Peyer's patch (tissue), 4 donors: ENCODE measurements around the gene WDR87.

Experiments
- POLR2A ChIP-seq, 2 donors: fragments of 450-650 bp; IDR thresholded peaks; one replicate each; pipeline ENCODE4 v1.5.1; 2017; ENCODE audit warnings: antibody characterized with exemption in 2 of 2, mild to moderate bottlenecking in 2 of 2, moderate library complexity in 2 of 2
- TF ChIP-seq, protein P1 (sequence below), 6 experiments: fragments of 450-650 bp in 4 of 6; fragments of 200-600 bp in 2 of 6; sonication (generic) in 1 of 6; IDR thresholded peaks; one replicate each; pipeline ENCODE4 v1.5.1; 2017 to 2019; ENCODE audit warnings: antibody characterized with exemption in 6 of 6, mild to moderate bottlenecking in 3 of 6, moderate library complexity in 1 of 6

DNA sequence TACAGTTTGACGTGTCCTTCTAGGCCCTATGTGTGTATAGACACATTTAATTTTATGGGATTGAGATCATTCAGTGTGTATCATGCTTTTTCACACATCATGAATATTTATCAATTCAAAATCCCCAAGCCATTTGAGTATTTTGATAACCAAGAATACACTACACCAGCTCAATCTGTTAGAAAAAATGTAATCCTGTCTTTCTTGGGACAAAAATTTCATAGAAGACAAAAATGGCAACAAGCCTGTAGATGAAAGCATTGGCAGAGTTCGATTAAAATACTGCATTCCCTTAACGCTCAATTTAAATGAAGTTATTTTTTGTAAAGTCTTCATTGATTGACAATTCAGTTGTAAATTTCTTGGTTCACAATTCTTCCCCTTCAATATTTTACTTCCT is 41.9 kb downstream of the WDR87 start:
- TF ChIP-seq, protein P1, sequence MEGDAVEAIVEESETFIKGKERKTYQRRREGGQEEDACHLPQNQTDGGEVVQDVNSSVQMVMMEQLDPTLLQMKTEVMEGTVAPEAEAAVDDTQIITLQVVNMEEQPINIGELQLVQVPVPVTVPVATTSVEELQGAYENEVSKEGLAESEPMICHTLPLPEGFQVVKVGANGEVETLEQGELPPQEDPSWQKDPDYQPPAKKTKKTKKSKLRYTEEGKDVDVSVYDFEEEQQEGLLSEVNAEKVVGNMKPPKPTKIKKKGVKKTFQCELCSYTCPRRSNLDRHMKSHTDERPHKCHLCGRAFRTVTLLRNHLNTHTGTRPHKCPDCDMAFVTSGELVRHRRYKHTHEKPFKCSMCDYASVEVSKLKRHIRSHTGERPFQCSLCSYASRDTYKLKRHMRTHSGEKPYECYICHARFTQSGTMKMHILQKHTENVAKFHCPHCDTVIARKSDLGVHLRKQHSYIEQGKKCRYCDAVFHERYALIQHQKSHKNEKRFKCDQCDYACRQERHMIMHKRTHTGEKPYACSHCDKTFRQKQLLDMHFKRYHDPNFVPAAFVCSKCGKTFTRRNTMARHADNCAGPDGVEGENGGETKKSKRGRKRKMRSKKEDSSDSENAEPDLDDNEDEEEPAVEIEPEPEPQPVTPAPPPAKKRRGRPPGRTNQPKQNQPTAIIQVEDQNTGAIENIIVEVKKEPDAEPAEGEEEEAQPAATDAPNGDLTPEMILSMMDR (IDR thresholded peaks at IDR 0.05): no peak
- no peak for TF ChIP-seq POLR2A (IDR thresholded peaks at IDR 0.05)
